GM19463 (cell line): ENCODE data around the gene BANP.
"Not testable (repeated sequence)": the region's sequence is repeated elsewhere in the genome, so short reads cannot be mapped to it uniquely, and the experiment has no call there.

Experiments used
- ATAC-seq: cut with Tn5 transposase; IDR thresholded peaks from one replicate; pipeline ENCODE4 v1.9.1; 2021; ENCODE audit warnings: mild to moderate bottlenecking, moderate library complexity; ENCODE audit not compliant: unreplicated experiment

Gene BANP

GRCh38 chr16:88096659-88097058 lies 145.4 kb downstream of the BANP start:
- ATAC-seq = not testable (repeated sequence)

- not testable (repeated sequence) for ATAC-seq
Observed at GRCh38 chr16:88098731-88099562, 147.7 kb downstream of the BANP start.

GRCh38 chr16:88099563-88099890 lies 148.3 kb downstream of the BANP start:
- no peak for ATAC-seq

- ATAC-seq = not testable (repeated sequence)
Observed at GRCh38 chr16:88099956-88100355, 148.7 kb downstream of the BANP start.

- ATAC-seq = not testable (repeated sequence)
Observed at GRCh38 chr16:88100801-88101622, 149.8 kb downstream of the BANP start.

- not testable (repeated sequence) for ATAC-seq
Observed at GRCh38 chr16:88101623-88102105, 150.4 kb downstream of the BANP start.

- ATAC-seq = no peak
Observed at GRCh38 chr16:88102597-88102996, 151.4 kb downstream of the BANP start.

GRCh38 chr16:88103011-88103410 lies 151.8 kb downstream of the BANP start:
- ATAC-seq = no peak

GRCh38 chr16:88103581-88104188 lies 152.5 kb downstream of the BANP start:
- no peak for ATAC-seq

GRCh38 chr16:88104363-88104762 lies 153.1 kb downstream of the BANP start:
- not testable (repeated sequence) for ATAC-seq

GRCh38 chr16:88105574-88106140 lies 154.4 kb downstream of the BANP start:
- not testable (repeated sequence) for ATAC-seq

GRCh38 chr16:88106566-88106965 lies 155.3 kb downstream of the BANP start:
- ATAC-seq = not testable (repeated sequence)

- ATAC-seq = no peak
Observed at GRCh38 chr16:88108762-88109161, 157.5 kb downstream of the BANP start.

- ATAC-seq = not testable (repeated sequence)
Observed at GRCh38 chr16:88109726-88110621, 158.7 kb downstream of the BANP start.

GRCh38 chr16:88110875-88111494 lies 159.8 kb downstream of the BANP start:
- not testable (repeated sequence) for ATAC-seq

- ATAC-seq = not testable (repeated sequence)
Observed at GRCh38 chr16:88111976-88112375, 160.7 kb downstream of the BANP start.

- ATAC-seq = no peak
Observed at GRCh38 chr16:88113545-88114045, 162.4 kb downstream of the BANP start.

- not testable (repeated sequence) for ATAC-seq
Observed at GRCh38 chr16:88114541-88115228, 163.5 kb downstream of the BANP start.

- ATAC-seq = no peak
Observed at GRCh38 chr16:88116121-88116520, 164.9 kb downstream of the BANP start.
